ENCODE results near the gene SEC22B.
"Not testable (repeated sequence)": the region's sequence is repeated elsewhere in the genome, so short reads cannot be mapped to it uniquely, and the experiment has no call there.

DNA sequence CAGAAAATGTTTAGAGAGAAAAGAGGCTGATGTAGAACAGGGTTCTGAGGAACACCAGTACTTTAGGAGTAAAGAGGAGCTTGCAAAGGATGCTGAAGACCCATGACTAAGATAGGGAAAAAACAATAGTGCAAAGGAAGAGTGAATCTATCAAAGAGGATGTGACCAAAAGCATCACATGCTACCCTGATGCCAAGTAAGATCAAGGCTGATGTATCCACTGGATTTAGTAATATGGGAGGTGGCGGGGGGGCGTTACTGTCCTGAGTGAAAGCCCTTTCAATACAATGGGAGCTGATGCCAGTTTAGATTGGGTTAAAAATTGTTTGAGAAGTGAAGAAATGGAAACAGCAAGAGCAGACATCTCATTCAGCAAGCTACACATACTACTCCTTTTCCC is 32.2 kb downstream of the SEC22B start:
- TF ChIP-seq, protein P1, sequence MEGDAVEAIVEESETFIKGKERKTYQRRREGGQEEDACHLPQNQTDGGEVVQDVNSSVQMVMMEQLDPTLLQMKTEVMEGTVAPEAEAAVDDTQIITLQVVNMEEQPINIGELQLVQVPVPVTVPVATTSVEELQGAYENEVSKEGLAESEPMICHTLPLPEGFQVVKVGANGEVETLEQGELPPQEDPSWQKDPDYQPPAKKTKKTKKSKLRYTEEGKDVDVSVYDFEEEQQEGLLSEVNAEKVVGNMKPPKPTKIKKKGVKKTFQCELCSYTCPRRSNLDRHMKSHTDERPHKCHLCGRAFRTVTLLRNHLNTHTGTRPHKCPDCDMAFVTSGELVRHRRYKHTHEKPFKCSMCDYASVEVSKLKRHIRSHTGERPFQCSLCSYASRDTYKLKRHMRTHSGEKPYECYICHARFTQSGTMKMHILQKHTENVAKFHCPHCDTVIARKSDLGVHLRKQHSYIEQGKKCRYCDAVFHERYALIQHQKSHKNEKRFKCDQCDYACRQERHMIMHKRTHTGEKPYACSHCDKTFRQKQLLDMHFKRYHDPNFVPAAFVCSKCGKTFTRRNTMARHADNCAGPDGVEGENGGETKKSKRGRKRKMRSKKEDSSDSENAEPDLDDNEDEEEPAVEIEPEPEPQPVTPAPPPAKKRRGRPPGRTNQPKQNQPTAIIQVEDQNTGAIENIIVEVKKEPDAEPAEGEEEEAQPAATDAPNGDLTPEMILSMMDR (IDR thresholded peaks at IDR 0.05 in 4 of 5, conservative IDR thresholded peaks at IDR 0.05 in 1 of 5) = not testable (repeated sequence)
- TF ChIP-seq POLR2A (IDR thresholded peaks at IDR 0.05) = not testable (repeated sequence)
